G401 (cell line): Measurements from ENCODE around the gene PTRH1. TPM values are rescaled to one million over a fixed set of nuclear protein-coding genes. Genes with fewer than 3 reads are reported as not detected.

Source experiments
- DNase-seq: peaks from one replicate; pipeline ENCODE4 v3.0.0-alpha.2; 2015; ENCODE audit warnings: low spot score
- in situ Hi-C: cut with HindIII; loops from 2 replicates; pipeline ENCODE4 v1.10.0; 2016; ENCODE audit warnings: low sequenced_read_pairs, mixed read lengths
- total RNA-seq: library from RNA; depleted of rRNA; stranded (reverse); fragments of >200 nt; shearing (Covaris generic); gene quantifications from 2 replicates; pipeline ENCODE4 v1.2.3, GENCODE V29; 2014

Gene PTRH1
- total RNA-seq, 1 experiment from 2014 or later: 33.3 TPM

DNA sequence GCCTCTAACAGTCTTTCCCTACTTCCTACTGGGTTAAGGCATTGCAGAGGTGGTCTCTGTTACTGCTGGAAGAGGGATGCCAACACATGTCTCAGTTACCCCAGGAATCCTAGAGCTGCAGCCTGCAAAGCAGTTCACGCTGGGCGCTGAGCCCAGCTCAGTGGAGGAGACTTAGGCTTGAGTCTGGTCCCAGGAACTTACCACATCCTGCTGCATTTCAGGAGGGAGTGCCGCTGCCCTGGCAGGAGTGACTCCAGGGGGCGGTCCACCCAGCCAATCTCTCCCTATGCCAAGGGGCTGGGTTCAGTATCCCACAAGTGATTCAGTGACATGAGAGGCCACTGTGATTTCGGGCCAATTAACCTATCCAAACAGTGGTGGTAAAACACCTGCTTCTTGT, 8.0 kb upstream of the PTRH1 start:
- no peak for DNase-seq

DNA sequence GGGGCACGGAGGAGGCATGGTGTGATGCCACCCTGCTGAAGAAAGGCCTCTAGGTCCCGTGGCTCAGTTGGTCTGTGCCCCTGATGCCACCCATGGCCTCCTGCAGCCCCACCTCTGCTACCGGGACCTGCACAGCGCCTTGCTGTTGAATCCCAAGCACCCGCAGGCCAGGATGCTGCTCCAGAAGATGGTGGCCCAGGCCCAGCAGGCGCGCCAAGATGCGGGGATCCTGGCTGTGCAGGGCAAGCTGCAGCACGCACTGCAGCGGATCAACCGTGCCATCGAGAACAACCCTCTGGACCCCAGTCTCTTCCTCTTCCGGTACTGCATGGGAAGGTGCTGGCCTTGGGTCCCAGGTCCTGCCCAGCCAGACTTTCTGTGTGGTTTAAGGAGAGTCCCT, 7.5 kb upstream of the PTRH1 start:
- DNase-seq: no peak
- in situ Hi-C loops: no loop called here

More for the DNA sequence above, 8.0 kb upstream of the PTRH1 start:
- in situ Hi-C loops: no loop called here

DNA sequence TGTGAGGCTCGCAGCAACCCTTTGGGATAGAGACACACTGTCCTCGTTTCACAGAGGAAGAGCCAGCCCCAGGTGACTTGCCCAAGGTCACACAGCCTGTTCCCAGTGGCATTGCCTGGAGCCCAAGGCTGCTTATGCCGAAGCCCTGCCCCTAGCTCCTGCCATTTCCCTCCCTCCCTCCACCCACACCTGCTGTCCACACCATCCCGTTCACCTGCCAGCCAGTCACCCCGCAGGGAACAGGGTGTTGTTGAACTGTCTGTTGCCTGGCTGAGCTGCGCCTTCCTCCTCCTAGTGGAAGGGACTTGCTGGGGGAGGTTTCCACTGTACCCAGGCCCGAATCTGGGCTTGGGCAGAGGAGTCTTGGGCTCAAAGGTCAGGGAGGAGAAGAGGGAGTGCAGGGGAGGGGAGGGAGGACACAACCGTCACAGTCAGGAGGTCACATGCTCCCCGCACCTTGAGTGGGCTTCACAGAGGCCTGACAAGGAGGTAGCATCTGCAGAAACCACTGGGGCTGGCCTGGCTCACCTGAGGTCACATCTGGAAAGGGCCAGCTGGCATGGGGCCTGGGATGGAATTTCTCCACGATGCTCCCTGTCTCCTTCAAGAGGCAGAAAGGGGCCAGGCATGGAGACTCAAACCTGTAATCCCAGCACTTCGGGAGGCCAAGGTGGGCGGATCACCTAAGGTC, 6.7 kb upstream of the PTRH1 start:
- in situ Hi-C loops: no loop called here
- no peak for DNase-seq

DNA sequence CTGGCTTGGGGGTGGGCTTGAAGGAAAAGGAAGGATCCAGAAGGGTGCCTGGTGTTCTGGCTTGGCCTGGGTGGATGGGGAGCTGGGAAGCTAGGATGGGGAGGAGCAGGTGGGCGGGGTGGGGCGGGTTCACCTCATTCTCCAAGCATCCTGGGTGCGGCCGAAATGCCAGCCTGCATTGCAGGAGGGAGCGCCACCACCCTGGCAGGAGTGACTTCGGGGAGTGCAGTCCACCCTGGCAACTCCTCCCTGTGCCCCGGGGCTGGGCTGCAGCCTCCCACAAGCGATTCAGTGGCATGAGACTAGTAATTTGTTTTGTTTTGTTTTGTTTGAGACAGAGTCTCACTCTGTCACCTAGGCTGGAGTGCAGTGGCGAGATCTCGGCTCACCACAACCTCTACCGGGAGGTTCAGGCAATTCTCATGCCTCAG, 5.9 kb upstream of the PTRH1 start:
- in situ Hi-C loops: no loop called here
- DNase-seq: no peak

DNA sequence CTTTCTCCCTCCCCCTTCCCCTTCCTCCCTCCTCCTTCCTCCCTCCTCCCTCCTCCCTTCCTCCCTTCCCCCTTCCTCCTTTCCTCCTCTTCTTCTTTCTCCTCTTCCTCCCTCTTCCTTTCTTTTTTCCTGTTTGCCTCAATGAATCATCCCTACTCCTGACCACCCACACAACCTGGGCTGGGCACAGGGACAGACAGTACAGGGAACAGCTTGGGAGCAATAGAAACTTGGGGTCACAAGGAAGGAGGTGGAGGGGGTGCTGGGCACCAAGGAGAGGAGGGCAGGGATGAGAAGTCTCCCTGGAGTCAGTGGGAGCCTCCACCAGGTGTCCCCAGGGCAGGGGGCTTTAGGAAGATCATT, 5.4 kb upstream of the PTRH1 start:
- DNase-seq: no peak
- in situ Hi-C loops: no loop called here

DNA sequence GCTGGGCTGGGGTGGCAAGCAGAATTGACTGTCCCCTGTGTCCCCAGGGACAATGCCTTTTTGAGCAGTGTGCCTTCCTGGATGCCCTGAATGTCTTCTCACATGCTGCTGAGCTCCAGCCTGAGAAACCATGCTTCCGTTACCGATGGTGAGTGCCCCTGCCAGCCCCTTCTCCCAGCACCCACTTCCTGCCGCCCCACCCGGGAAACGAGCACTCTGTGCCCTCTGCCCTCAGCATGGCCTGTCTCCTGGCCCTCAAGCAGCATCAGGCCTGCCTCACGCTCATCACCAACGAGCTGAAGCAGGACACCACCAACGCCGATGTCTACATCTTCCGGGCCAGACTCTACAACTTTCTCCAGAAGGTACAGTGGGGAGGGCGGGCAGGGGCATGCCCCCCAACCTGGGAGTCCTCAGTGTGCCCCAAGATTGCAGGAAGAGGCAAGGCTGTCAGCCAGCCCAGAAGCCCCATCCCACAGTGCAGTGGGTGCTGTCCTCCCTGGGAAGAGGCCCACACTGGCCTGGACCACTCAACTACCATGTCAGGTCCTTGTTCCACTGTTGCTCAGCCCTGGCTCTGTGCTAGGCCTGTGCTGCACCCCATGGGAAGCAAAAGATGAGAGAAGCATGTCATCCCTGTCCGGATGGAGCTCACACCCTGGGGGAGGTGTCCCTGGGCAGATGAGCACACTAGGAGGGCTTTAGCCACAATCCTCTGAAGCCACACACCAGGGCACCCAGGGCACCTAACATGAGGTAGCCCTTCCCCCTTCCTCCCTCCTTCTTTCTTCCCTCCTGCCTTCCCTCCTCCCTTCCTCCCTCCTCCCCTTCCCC, 4.8 kb upstream of the PTRH1 start:
- DNase-seq: no peak
- in situ Hi-C loops: no loop called here

DNA sequence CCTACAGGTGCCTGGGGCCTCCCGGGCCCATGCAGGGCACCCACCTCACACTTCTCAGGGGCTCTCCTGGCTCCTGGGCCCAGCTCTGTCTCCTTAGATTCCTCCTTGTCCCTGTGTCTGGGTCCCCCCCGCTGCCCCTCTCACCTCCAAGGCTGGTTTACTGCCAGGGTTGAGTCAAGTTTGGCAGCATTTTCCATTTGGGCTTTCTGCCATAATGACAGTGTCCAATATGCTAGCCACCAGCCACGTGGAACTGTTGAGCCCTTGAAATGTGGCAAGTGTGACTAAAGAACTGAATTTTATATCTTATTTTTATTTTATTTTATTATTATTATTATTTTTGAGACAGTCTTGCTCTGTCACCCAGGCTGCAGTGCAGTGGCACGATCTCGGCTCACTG, 2.3 kb upstream of the PTRH1 start:
- peak; percentile 68 for DNase-seq
- in situ Hi-C loops: no loop called here

DNA sequence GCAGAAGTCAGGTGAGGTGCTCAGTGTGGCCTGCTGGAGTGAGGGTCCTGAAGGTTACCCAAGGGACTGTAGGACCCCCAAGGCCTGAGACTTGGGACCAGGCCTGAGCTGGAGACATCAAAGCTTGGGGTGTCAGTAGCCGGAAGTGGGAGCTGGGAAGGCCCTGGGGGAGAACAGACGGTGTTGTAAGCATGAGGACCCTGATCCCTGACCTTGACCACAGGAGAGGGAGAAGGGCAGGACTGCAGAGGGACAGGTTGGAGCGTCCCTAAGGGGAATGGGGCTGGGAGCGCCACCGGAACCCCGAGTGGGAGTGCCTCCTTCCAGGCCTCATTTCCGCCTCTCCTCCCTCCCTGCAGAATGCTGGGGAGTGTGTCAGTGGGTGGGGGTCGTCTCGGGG, 949 bp upstream of the PTRH1 start:
- in situ Hi-C loops: no loop called here

DNA sequence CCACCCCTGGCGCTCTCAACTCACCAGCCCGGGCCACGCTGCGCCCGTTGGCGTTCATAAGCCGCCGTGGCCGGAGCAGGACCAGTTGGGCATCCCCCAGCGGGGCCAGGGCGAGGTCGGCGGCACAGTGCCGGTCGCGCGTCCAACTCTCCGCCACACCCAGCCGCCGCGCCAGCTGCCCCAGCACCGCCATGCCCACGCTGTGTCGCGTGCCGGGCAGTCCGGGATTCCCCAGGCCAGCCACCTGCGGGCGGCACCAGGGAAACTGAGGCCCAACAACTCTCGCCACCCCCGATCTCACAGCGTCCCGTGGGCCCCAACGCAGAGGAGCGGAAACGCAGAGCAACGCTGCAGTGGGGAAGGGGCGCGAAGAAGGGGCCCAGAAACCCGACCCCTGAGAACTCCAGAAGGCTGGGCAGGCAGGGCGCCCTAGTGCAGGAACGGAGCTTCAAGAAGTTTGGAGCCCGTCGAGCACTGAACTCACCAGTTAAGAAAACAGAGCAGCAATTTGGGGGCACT, 453 bp downstream of the PTRH1 start:
- in situ Hi-C loops: no loop called here
- DNase-seq: no peak

More for the DNA sequence above, 949 bp upstream of the PTRH1 start:
- DNase-seq: no peak

DNA sequence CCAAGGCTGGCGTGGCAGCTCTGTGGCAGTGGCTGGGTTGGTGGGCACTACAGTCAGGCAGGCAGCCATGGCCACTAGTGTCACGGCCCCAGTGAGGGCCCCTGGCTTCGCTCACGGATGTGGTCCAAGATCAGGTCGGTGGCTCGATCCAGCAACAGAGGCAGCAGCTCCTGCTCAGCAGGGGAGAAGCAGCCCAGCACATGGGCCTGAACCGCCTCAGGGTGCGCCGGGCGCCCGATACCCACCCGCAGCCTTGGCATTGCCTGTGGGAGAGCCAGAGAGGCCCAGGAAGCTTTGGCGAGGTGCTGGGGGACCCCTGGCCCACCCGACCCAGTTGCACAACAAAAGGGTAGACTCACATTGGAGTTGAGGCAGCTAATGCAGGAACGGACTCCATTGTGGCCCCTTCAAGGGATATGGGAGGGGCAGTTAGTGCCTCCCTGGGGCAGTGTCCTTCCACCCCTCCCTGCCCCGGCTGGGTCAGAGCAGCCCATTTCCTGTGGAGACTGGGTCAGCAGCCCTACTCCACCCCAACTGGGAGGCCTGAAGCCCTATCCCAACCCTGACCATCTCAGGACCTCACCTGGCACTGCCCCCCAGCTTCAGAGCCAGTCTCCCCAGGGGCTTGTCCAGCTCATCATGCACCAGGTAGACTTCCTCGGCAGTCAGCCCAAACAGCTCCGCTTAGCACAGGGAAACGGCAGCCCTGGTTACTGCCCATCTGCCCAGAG, 1.3 kb downstream of the PTRH1 start:
- in situ Hi-C loops: no loop called here
- no peak for DNase-seq

DNA sequence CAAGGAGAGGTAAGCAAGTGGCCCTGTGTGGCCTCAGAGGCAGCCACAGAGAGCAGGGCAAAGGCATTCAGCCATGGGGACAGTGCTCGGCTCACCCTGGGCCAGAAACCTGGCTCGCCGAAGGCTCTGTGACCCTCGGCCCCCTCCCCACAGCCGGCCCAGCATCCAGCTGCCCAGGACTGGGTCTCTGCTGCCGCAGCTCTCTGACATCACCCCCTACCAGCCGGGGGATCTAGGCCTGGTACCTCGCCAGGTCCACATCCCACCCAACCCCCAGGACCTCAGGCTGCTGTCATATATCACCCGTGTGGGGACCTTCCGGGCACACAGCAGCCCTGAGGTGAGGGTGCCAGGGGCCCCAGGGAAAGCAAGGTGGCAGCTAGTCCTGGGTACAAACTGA, 2.6 kb downstream of the PTRH1 start:
- no peak for DNase-seq
- in situ Hi-C loops: no loop called here

DNA sequence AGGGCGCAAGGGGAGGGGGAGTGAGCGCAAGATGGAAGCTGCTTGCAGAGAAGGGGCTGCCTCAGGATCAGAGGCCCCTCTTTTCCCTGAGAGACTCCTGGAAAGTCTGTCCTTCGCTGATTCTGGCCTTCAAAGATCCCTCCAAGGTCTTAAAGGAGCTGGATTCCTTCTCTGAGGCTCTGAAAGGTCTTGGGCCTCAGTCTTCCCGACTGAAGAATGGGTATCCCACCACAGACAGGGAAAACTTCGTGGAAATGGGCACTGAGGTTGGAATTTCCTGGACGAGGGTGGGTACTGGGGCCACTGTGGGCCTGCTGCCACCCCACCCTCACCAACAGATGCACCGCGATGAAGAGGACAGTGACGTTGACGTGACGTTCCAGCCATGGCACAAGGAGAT, 3.1 kb downstream of the PTRH1 start:
- in situ Hi-C loops: no loop called here
- no peak for DNase-seq

DNA sequence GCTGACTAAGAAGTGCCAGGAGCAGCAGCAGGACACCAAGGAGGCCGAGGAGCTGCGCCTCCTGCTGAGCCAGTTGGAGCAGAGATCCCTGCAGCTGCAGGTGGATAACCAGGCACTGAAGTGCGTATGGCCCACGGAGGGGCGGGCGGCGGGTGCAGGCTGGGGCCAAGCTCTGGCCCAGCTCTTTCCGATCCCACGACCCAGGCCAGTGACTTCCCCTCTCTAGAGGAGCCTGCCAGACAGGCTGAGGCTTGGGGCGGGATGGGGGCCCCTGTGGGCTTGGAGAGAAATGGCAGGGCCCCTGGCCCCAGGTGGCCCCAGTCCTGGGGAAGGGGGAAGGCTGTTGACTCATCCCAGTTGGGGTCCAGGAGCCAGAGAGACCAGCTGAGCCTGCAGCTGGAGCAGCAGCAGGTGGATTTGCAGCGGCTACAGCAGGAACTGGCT, 3.6 kb downstream of the PTRH1 start:
- in situ Hi-C loops: no loop called here
- no peak for DNase-seq

DNA sequence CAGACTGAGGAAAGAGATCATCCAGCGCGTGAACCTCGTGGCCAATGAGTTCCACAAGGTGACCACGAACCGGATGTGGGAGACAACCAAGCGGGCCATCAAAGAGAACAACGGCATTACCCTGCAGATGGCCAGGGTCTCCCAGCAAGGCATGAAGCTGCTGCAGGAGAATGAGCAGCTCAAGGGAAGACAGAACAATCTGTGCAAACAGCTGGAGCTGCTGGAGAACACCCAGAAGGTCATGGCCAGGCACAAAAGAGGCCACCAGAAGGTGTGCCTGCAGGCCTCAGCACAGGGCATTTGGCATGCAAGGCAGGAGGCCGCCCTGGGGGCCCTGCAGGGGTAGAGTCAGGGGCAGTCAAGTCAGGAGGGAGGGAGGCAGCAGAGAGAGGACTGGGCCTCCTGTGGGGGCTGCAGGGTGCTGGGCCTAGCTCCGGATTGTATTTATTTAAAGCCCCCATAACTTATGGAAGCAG, 4.2 kb downstream of the PTRH1 start:
- no peak for DNase-seq
- in situ Hi-C loops: no loop called here

DNA sequence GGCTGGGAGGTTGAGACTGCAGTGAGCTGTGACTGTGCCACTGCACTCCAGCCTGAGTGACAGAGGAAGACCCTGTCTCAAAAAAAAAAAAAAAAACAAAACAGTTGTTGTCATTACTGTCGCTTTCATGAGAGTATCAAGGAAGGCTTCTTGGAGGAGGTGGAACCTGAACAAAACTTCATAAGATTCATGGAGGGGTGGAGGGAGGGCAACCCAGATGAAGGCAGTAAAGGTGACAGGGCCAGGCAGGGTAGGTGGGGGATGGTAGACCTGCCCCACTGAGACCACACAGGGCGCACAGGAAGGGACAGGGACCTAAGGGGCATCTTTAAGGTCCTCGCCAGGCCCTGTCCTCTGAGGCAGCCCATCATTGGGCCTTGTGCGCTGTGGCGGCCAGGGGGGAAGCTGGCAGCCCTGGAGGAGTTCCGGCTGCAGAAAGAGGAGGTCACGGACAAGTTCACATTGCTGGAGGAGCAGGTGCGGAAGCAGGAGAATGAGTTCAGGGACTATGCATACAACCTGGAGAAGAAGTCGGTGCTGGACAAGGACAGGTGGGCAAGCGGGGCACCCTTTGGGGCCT, 5.2 kb downstream of the PTRH1 start:
- no peak for DNase-seq
- in situ Hi-C loops: no loop called here

DNA sequence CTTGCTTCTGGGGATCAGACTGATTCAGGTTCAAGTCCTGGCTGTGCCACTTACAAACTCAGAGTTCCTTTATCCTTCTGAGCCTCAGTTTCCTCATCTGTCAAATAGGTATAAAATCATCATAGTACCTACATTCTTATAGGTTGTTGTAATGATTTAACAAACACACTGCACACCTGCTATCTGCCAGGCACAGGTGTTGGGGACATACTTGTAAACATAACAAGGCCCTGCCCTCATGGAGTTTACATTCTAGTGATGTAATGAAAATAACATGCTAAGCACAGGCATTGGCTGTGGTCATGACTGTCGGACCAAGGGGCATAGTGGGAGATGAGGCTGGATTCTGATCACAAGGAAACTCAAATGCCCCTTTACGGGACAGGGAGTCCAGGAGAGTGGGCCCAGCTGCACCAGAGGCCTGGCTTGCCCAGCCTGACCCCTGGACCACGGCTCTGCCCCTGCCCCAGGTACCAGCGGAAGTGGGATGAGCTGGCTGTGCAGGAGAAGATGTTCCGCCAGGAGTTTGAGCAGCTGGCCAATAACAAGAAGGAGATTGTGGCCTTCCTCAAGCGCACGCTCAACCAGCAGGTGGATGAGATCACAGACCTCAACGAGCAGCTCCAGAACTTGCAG, 6.4 kb downstream of the PTRH1 start:
- no peak for DNase-seq
- in situ Hi-C loops: no loop called here

DNA sequence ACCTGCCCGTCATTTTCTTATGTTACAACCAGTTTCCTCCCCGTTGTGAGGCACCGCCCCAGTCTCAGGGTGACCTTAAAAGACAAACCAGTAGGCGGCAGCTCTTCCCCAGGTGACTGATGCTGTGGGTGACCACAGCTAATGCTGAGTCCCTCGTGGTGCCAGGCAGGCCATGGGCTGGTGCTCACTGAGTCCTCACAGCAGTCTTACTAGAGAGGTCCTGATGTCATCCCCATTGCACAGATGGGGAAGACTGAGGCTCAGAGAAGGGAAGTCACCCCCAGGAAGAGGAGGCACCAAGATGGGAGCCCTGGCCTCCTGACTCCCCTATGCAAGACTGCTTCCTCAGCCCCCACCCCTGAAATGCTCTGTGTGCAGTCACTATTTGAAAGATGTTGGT, 7.7 kb downstream of the PTRH1 start:
- DNase-seq: no peak
- in situ Hi-C loops: no loop called here

DNA sequence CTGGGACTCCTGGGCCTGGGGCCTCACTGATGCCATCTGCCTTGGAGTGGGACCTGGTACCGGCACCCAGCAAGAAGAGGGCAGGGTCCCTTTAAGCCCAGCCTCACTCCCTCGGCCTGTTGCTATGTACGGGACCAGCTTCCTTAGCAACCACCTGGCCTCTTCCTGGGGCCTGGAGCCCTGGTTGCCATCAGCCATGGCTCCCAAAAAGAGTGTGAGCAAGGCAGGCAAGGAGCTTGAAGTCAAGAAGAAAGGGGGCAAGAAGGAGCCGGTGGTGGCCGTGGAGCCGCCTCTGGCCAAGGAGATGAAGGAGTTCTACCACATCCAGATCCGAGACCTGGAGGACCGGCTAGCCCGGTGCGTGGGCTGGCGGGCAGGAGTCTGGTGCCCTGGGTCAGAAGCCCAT, 8.6 kb downstream of the PTRH1 start, which contains the start of gene CFAP157:
Gene CFAP157 (plus strand): TSS at position 153 of the 406 bp plus-strand sequence. CDS start 44 bp downstream, at position 197.
- in situ Hi-C loops: no loop called here

More for the DNA sequence above, 8.6 kb downstream of the PTRH1 start, which contains the start of gene CFAP157:
- no peak for DNase-seq
